ENCODE measurements around the gene HIVEP3. TPM values are rescaled to one million over a fixed set of nuclear protein-coding genes. Genes with fewer than 3 reads are reported as not detected.

The HIVEP3 gene
- total and polyA plus RNA-seq, 3 donors from 2014 or later = 4.8 to 7.3 (median 7.2) TPM

GRCh38 chr1:41528726-41529605, 389.8 kb downstream of the HIVEP3 start:
- Histone ChIP-seq H3K4me3 (no peak overlapping the region), H3K9me3 (no peaks in the 10 kb centered on the region), H3K27ac (no peak overlapping the region), H3K36me3 (ENCODE audit: low read depth, missing control alignments) (no peaks in the 10 kb centered on the region), H3K27me3 (no peaks in the 10 kb centered on the region), H3K4me1 (no peaks in the 10 kb centered on the region)
- TF ChIP-seq POLR2A (IDR thresholded peaks at IDR 0.05) (no peak), CTCF (IDR thresholded peaks at IDR 0.05) (no peak)
- intact Hi-C loops (cut with DNase I; ENCODE audit: low total_unique reads) = no loop called here
- DNase-seq = no peak
- WGBS, 2 donors = 55 to 72% methylated on average over 7 of the region's 7 CpGs

GRCh38 chr1:41528106-41528505, 390.6 kb downstream of the HIVEP3 start:
- intact Hi-C loops (cut with DNase I; ENCODE audit: low total_unique reads) = no loop called here
- 72 to 77% methylated on average over 3 of the region's 3 CpGs for WGBS, 2 donors
- Histone ChIP-seq H3K27me3 (no peaks in the 10 kb centered on the region), H3K4me1 (no peaks in the 10 kb centered on the region), H3K9me3 (no peaks in the 10 kb centered on the region), H3K36me3 (ENCODE audit: low read depth, missing control alignments) (no peaks in the 10 kb centered on the region), H3K27ac (no peak overlapping the region), H3K4me3 (no peak overlapping the region)
- TF ChIP-seq POLR2A (IDR thresholded peaks at IDR 0.05) (no peak), CTCF (IDR thresholded peaks at IDR 0.05) (no peak)
- DNase-seq = no peak

- Histone ChIP-seq H3K9me3 (no peaks in the 10 kb centered on the region), H3K36me3 (ENCODE audit: low read depth, missing control alignments) (no peaks in the 10 kb centered on the region), H3K4me1 (no peaks in the 10 kb centered on the region), H3K4me3 (no peak overlapping the region), H3K27me3 (no peaks in the 10 kb centered on the region), H3K27ac (no peak overlapping the region)
- DNase-seq = no peak
- TF ChIP-seq POLR2A (IDR thresholded peaks at IDR 0.05) (no peak), CTCF (IDR thresholded peaks at IDR 0.05) (no peak)
- intact Hi-C loops (cut with DNase I; ENCODE audit: low total_unique reads) = no loop called here
- 78 to 80% methylated on average over 4 of the region's 4 CpGs for WGBS, 2 donors
Observed at GRCh38 chr1:41526956-41527561, 391.7 kb downstream of the HIVEP3 start.

- intact Hi-C loops (cut with DNase I; ENCODE audit: low total_unique reads) = no loop called here
- 63 to 81% methylated on average over 17 to 18 of the region's 18 CpGs for whole genome bisulfite sequencing, 2 donors
- DNase-seq = no peak
Observed at GRCh38 chr1:41525891-41526587, 392.7 kb downstream of the HIVEP3 start.

More at GRCh38 chr1:41525891-41526587, 392.7 kb downstream of the HIVEP3 start:
- Histone ChIP-seq H3K9me3 (no peaks in the 10 kb centered on the region), H3K36me3 (ENCODE audit: low read depth, missing control alignments) (no peaks in the 10 kb centered on the region), H3K4me3 (no peak overlapping the region), H3K27ac (no peak overlapping the region), H3K27me3 (no peaks in the 10 kb centered on the region), H3K4me1 (no peaks in the 10 kb centered on the region)
- TF ChIP-seq CTCF (IDR thresholded peaks at IDR 0.05) (no peak), POLR2A (IDR thresholded peaks at IDR 0.05) (no peak)
